ENCODE measurements around the gene SF3B2. TPM values are rescaled to one million over a fixed set of nuclear protein-coding genes. Genes with fewer than 3 reads are reported as not detected.

The SF3B2 gene
- total RNA-seq, 2 donors from 2014 or later = 142 TPM

GRCh38 chr11:66072081-66072480 lies 19.9 kb downstream of the SF3B2 start:
- Histone ChIP-seq H3K36me3 (peaks cover 17% of the 10 kb centered on the region), H3K9me3 (no peaks in the 10 kb centered on the region), H3K27me3 (replicated peaks; ENCODE audit: insufficient read depth) (no peaks in the 10 kb centered on the region), H3K4me3 (no peak overlapping the region), H3K27ac (peak overlapping the region in 1 of 2 donors; percentile 82), H3K4me1 (ENCODE audit: control insufficient read depth in 1 of 2, low read depth in 2 of 2) (peaks cover 26 to 45% of the 10 kb centered on the region in 2 donors)
- ATAC-seq (ENCODE audit: insufficient number of reproducible peaks, low FRiP score, low read depth) (no peak), DNase-seq (ENCODE audit: low spot score) (no peak)
- no peak for TF ChIP-seq CTCF (IDR thresholded peaks at IDR 0.05)

- H3K4me3 ChIP-seq = no peak overlapping the region
- H3K36me3 ChIP-seq = peaks cover 13% of the 10 kb centered on the region
- H3K4me1 ChIP-seq (ENCODE audit: control insufficient read depth in 1 of 2, low read depth in 2 of 2) = peaks cover 27 to 47% of the 10 kb centered on the region in 2 donors
- H3K27ac ChIP-seq = no peak overlapping the region
- no peaks in the 10 kb centered on the region for H3K27me3 ChIP-seq (replicated peaks; ENCODE audit: insufficient read depth)
- no peak for DNase-seq (ENCODE audit: low spot score)
- ATAC-seq (ENCODE audit: insufficient number of reproducible peaks, low FRiP score, low read depth) = no peak
- no peaks in the 10 kb centered on the region for H3K9me3 ChIP-seq
- no peak for TF ChIP-seq CTCF (IDR thresholded peaks at IDR 0.05)
These were observed 20.4 kb downstream of the SF3B2 start for GRCh38 chr11:66072518-66072917.

- no peaks in the 10 kb centered on the region for H3K9me3 ChIP-seq
These were observed 21.5 kb downstream of the SF3B2 start for GRCh38 chr11:66073669-66074068.

GRCh38 chr11:66075273-66075672 lies 23.1 kb downstream of the SF3B2 start:
- TF ChIP-seq CTCF (IDR thresholded peaks at IDR 0.05) = no peak
- Histone ChIP-seq H3K27ac (no peak overlapping the region), H3K9me3 (no peaks in the 10 kb centered on the region), H3K27me3 (replicated peaks; ENCODE audit: insufficient read depth) (no peaks in the 10 kb centered on the region), H3K36me3 (no peaks in the 10 kb centered on the region), H3K4me1 (ENCODE audit: control insufficient read depth in 1 of 2, low read depth in 2 of 2) (peaks cover 21 to 30% of the 10 kb centered on the region in 2 donors), H3K4me3 (no peak overlapping the region)
- no peak for ATAC-seq (ENCODE audit: insufficient number of reproducible peaks, low FRiP score, low read depth)
- DNase-seq (ENCODE audit: low spot score) = no peak

More at GRCh38 chr11:66073669-66074068, 21.5 kb downstream of the SF3B2 start:
- no peak for TF ChIP-seq CTCF (IDR thresholded peaks at IDR 0.05)
- Histone ChIP-seq H3K4me1 (ENCODE audit: control insufficient read depth in 1 of 2, low read depth in 2 of 2) (peaks cover 24 to 38% of the 10 kb centered on the region in 2 donors), H3K36me3 (peaks cover 4% of the 10 kb centered on the region), H3K27me3 (replicated peaks; ENCODE audit: insufficient read depth) (no peaks in the 10 kb centered on the region), H3K27ac (no peak overlapping the region), H3K4me3 (no peak overlapping the region)
- DNase-seq (ENCODE audit: low spot score) (no peak), ATAC-seq (ENCODE audit: insufficient number of reproducible peaks, low FRiP score, low read depth) (no peak)

GRCh38 chr11:66076561-66076960 lies 24.4 kb downstream of the SF3B2 start:
- TF ChIP-seq CTCF (IDR thresholded peaks at IDR 0.05) = no peak
- Histone ChIP-seq H3K27me3 (replicated peaks; ENCODE audit: insufficient read depth) (no peaks in the 10 kb centered on the region), H3K36me3 (no peaks in the 10 kb centered on the region), H3K4me1 (ENCODE audit: control insufficient read depth in 1 of 2, low read depth in 2 of 2) (peaks cover 32 to 38% of the 10 kb centered on the region in 2 donors), H3K27ac (no peak overlapping the region), H3K4me3 (no peak overlapping the region), H3K9me3 (no peaks in the 10 kb centered on the region)
- ATAC-seq (ENCODE audit: insufficient number of reproducible peaks, low FRiP score, low read depth) (no peak), DNase-seq (ENCODE audit: low spot score) (no peak)
